Hematopoietic multipotent progenitor cell treated with erythropoietin and hydrocortisone succinate and interleukin-3 and kit ligand, for 8 days (in vitro differentiated cells): ENCODE results near the gene PAQR3.

Experiments used
- DNase-seq: peaks from one replicate; pipeline ENCODE4 v3.0.0-alpha.2; 2015

The PAQR3 gene, protein sequence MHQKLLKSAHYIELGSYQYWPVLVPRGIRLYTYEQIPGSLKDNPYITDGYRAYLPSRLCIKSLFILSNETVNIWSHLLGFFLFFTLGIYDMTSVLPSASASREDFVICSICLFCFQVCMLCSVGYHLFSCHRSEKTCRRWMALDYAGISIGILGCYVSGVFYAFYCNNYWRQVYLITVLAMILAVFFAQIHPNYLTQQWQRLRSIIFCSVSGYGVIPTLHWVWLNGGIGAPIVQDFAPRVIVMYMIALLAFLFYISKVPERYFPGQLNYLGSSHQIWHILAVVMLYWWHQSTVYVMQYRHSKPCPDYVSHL

DNA sequence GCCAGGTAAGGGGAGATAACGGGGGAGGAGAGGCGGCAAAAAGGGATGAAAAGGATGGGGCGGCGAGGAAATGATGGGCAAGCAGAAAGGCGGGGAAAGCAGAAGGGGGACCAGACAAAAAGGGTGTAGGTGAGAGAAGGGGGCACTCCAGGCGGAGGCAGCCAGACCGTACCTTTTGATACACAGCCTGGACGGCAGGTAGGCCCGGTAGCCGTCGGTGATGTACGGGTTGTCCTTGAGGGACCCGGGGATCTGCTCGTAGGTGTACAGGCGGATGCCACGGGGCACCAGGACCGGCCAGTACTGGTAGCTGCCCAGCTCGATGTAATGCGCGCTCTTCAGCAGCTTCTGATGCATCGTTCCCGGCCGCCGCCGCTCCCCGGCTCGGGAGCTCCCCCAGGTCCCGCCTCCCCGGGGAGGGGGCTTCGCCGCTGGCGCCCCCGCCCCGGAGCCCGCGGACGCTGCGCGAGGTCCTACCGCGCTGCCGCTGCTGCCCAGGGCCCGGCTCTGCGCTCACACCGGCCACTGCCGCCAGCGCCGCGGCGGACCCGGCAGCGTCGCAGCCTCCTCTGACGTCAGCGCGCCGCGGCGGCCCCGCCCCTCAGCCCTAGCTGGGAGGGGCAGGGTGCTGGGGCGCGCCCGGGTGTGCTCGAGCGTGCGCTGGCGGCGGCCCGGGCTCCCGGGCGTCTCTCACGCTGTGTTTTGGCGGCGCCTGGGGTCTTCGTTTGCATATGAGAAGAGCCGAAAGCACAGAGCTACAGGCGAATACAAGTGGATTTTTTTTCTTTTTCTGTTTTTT lies at the start of gene PAQR3:
PAQR3 (minus strand) TSS at position 571 of the 799 bp plus-strand sequence; CDS start at position 357, 214 bp downstream.
- peak; percentile 83 for DNase-seq

DNA sequence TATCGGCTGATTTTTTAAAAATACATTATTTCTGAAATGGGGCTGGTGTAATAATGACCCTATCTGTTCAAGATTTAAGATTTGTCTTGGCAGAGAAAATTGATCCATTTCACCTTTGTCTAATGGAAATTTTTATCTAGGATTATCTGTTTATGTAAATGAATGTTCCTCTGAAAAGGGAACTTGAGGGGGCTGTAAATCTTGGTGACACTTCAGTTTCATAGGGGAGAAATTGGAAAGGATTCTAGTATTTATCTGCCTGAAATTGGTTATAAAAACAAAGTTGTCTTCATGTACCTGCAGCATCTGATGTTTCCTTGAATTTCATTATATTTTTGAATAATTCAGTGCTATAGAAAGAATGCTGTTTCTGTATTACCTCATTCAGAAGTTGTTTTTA lies 48.4 kb upstream of the PAQR3 start:
- DNase-seq, result no peak

DNA sequence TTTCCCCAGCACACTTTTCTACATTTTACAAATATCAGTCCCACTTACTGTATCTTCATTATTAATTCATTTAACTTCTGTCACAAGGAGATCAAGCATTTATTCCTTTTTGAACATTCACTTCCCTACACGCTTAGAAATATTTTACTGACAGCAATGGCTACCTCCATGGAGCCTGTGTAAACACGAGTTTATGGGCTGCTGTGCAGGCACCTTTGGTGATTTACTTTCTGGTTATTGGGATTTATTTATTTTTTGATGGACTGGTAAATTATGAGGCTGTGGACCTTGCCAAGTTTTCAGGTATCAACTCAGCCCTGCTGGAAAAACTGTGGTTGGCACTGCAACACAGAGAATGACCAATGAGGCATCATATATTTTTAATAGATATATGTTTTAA lies 45.4 kb upstream of the PAQR3 start:
- no peak for DNase-seq

DNA sequence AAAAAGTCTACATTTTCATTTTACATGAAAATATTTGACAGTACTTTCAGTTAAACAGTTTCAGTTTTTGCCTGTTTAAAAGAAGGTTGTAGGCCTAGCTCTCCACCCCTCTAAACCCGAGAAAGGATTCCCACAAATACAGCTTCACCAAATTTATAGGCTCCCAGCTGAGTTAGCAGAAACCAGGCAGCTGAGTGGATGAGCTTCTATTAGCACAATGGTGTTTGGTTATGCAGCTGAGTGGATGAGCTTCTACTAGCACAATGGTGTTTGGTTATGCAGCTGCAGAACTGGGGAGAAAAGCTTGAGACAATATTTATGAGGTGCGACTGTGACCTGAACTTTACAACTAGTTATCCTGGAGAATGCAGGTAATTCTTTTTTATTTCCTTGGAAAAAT lies 36.6 kb upstream of the PAQR3 start:
- no peak for DNase-seq

DNA sequence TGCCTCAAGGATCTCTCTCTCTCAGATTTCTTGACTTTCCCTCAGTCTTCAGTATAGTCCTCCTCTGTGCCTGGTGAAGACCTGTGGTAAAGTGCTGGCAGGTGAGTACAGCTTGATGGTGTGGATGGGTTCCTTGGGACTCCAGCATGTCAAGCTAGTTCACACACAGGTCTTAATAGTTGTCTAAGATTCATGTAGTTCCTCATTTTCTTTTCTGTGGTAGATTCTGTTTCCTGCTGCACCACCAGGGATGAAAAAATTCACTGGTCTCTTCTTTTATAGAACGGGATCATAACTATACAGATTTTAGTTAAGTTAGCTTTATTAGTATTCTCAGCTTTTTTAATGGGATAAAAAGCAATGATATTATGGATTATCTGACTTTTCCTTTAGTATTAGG lies 32.5 kb upstream of the PAQR3 start:
- no peak for DNase-seq

DNA sequence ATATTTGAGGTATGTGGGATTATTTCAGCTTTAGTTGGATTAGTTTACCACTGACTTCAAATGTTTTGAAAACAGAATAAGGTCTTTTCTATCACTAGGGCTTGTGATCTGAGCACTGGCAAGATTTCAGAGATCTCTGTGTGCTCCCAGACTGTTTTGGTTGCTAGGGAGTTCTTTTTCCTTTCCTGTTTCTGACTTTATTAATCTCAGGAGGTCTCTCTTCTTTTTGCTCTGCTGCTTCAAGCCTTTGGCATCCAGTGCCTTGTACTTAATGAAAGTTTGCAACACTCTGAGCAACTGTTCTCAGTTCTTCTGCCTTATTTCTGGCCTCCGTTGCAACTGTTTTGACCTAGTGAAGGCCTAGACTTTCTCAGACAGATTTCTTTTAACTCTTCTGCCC lies 32.1 kb upstream of the PAQR3 start:
- no peak for DNase-seq

DNA sequence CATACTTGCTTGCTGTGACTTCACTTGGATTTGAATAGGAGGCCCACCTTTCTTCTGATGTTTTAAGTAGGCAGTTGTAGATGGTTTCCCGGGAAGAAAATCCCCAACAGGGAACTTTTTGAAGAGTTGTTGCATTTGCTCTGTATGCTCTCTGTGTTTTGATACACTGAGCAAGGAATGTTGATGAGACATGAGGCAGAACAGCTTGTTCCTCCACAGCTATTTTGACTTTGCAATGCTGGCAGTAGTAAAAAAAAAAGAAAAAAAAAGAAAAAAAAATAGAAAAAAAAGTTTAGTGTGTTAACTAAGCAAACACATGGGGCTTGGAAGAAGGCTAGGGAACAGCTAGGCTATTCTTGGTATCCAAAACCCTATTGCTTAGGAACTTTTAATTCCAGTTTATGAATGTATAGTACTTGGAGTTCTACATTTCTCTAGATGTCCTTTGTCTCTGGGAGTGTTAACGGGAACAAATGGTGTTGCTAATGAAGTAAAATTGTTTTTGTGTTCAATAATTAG lies 23.4 kb upstream of the PAQR3 start:
- DNase-seq, result no peak

DNA sequence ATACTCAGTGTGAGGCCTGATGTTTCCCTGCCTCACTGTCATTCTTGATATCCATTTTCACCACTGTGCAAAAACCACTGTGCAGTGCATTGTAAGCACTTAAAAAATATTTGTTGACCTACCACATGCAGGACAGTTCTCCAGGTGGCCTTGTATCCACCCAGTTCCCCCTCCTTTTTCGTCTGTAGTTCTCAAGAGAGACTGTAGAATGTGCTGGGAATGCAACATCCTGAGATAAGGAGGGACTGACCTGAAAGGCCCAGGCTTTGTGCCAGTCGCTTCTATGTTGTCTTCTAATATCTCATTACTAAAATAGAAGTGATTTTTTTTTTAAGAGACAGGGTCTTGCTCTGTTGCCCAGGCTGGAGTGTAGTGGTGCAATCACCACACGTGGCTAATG lies 21.7 kb upstream of the PAQR3 start:
- DNase-seq, result no peak

DNA sequence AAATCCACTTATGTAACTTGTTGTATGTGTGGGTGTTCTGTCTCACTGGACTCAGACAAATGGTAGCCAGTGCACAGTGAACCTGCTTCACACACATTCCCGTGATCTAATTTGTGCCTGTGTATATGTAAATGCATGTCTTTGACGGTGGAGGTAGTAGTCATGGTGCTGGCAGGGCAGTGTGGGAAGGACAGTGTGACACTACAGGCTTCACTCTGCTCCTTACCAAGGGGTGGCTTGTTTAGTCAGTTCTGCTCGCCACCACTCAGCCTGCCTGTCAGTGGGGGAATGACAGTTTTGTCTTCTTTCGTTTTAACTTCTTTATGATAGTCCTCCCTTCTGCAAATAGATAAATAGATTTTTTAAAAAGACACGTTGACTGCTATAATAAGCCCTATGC lies 17.7 kb upstream of the PAQR3 start:
- DNase-seq, result no peak

DNA sequence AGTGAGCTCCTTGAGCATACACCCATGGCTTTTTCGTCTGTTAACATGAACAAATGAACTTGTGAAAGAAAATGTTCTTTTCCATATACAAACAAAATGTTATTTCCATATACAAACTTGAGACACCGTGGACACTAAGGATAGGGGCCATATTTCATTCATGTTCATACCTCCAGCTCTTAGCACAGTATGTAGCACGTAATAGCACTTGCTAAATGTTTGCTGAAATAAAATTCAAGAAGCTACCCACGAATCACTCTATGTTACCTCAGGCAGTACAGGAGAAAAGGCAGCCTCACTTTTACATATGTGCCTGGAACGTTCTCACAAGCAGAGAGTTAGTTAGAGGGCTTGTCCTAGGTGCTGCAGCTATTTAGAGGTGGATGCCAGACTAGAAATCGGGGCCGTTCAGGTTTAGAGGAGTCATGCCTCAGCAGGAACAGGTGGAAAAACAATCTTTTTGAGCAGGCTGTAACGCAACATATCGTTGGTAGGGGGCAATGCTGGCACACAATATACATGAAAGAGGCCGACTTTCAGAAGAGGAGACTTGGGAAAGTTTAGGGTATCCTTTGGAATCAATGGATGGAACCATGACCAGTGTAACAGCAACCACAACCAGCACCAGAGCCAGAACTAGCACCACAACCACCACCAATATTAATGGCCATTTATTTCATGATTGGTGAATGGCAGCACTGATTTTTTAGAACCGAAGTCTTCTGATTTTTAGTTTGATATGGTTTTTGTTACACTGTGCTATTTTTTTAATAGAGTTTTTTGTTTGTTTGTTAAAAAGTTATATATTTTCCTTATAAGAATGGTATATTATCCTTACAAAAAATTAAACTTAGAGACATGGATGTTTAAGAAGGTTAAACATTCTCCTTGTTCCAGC lies 14.8 kb upstream of the PAQR3 start:
- DNase-seq, result peak; percentile 24

DNA sequence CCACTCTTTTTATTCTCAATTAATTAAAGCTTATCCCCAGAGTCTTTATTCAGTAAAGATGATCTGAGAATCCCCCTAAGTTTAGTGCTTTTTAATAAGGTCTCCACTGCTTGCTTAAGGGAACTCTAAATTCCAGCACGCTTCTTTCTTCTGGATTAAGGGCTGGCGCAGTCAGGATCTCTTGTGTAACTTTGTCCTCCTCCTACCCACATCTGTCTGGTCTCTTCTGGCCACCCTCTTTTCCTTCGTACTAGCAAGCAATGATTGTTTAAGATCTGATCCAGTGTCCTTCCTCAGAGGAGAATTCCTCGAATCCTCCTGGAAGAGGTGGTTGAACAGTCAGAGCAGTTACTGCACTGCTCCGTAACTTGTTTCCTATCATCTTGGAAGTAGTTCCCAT lies 14.0 kb upstream of the PAQR3 start:
- no peak for DNase-seq

DNA sequence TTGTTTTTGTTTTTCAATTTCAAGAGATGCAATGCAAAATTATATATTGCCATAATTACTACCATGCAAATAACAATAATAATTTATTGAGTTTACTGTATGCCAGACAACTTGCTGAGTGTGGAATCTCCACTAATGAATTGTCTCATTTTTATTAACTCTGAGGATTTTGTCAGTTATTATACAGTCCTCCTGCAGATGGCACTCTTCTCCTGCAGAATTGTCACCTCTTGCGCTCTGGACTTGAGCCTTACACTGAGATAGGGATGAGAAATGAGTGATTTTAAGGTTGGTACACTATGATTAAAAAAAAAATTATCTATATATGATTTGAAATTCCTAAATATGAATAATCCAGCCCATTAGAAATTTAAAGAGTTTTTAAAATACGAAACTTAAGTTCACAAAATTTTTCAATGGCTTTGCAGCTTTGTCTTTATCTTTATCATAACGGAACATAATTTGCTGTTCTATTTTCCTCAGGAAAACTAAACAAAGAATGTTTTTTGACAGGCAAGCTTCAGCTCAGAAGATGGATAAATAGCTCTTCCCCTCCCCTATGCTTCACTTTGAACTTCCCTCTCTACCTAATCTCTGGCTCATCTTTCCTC lies 12.7 kb upstream of the PAQR3 start:
- DNase-seq, result peak; percentile 71

DNA sequence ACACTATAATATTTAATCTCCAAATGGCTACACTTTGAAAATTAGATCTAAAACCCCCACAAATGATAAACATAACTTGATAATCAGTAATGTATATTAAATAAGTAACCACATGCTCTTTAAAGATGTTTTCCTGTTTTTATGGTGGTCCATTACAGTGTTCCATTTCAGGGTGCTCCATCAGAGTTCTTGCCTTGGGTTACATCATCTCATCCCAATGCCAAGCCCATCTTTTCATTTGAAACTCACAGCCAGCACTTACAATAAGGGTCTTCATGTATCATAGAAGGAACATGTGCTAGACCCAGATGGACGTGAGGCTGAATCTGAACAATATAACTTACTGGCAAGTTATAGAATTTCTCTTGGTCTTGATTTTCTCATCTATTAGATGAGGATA lies 10.5 kb upstream of the PAQR3 start:
- no peak for DNase-seq

DNA sequence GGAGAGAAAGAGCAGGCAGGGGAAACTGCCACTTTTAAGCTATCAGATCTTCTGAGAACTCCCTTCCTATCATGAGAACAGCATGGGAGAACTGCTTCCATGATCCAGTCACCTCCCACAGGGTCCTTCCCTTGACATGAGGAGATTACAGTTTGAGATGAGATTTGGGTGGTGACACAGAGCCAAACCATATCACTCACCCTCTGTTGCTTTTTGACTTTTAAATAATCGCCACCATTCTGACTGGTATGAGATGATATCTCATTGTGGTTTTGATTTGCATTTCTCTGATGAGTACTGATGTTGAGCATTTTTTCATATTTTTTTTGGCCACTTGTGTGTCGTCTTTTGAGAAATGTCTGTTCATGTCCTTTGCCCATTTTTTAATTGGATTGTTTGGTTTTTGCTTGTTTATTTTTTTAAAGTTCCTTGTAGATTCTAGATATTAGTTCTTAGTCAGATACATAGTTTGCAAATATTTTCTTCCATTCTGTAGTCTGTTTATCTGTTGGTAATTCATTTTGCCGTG lies 6.5 kb upstream of the PAQR3 start:
- DNase-seq, result peak; percentile 10

DNA sequence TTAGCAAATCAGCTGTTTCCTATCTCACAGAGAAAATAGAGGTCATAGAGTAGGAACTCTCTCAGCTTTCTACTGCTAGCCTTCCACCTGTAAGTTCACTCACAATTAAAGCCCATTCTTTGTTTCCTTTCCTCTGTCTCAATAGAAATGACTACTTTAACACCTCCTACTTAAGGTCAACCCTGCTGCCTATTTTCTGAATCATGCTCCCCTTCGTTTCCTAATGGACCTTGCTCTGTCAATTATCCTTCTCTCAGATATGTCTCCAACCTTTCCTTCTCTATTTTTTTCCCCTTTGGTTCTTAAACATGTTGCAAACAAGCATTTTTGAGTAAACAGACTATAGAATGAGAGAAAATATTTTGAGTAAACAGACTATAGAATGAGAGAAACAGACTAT lies 5.1 kb upstream of the PAQR3 start:
- DNase-seq, result no peak

DNA sequence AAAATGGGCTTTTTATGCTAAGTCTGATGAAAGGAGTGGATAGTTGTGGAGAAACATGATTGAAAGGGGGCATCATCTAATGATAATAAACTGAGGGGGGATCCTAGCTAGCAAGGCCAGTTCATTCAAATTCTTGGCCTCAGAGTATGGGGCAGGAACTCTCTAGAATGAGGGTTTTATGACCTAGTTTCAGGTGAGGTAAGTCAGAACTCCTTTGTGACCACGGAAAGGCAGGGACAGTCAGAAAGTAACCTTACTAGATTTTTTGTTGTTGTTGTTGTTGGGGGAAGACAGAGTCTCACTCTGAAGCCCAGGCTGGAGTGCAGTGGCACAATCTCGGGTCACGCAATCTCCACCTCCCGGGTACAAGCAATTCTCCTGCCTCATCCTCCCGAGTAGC lies 1.5 kb upstream of the PAQR3 start:
- DNase-seq, result no peak

DNA sequence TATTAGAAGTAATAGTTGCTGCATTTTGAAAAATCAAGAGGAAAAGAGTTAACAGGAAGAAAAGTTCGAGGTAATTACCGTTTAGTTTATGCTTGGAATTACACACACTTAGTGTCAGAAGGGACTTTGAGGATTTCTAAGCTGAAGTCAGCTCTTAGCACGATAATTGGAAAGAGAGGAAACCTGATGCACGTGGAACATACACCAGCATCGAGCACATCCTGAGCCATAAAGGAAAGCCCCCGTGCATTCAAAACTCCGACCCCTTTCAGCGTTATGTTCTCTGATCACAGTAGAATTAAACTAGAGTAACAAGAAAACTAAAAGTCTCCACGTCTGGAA lies 400 bp upstream of the PAQR3 start:
- DNase-seq, result no peak

DNA sequence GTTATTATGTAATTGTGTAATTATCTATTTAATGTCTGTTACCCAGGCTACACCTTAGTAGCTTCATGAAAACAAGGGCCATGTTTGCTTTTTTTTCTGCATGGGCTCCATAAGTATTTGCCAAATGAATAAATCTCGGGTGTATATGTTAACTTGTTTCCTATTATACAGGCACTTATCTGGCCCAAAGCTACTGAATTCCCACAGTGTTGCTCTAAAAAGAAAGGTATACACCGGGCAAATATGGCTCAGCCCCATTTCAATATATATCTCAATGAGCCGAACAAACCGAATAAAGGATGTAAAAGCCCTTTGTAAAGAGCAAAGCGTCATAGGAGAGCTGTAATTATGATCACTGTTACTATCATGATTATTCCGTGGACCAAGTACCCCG lies 767 bp downstream of the PAQR3 start:
- no peak for DNase-seq

DNA sequence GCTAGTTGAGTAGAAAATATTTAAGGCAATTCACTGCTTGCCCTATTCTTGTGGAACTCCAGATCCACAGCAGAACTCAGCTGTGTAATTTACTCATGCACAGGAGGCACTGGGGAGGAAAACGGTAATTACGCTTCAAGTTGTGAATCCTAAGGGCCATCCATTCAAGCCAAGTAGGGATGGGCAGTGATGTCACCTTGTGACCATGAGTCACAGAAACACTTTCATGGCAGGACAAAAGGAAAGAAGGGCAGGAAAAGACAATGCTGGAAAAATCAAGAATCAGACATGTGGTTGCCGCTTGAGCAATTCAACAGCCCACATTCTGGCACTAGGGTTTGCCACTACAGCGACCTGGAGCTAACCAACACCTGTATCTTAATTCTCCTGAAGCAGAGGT lies 1.4 kb downstream of the PAQR3 start:
- DNase-seq, result no peak

DNA sequence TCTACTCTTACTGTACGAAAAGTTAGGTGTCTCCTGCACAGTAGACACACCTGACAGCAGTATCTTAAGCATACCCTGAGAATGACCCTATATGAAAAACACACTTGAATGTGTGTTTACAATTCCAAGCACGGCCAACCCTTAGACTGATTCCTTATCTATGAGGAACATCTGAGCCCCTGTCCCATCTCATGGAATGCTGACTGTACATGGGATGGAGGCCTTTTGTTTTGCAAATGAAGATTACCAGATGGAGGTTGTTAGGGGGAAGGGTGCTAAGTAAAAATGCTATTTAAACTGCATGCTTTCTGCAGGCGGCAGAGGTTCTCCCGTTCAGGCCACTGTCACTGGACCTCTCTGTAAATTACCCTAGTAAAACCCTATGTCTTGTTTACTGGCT lies 2.2 kb downstream of the PAQR3 start:
- no peak for DNase-seq

DNA sequence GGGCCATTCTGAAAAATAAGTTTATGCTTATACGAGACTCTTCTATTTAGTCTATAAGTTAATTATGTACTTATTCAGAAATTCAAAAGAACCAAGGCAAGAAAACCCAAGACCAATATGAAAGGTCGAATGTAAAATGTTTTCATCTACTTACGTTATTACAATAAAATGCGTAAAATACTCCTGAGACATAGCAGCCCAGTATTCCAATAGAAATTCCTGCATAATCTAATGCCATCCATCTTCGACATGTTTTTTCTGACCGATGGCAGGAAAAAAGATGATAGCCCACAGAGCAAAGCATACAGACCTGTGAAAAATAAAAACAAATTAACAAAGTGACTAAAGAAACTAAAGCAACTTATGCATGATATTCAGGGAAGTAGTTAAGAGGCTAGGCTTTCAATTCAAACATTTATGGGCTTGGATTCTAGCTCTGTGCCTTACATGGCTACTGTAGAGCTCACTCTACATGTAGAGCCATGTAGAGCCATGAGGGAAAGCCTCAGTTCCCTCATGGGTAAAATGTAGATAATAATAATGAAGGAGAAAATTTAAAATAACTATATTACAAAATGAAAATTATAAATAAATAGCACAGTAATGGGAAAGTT lies 9.1 kb downstream of the PAQR3 start:
- no peak for DNase-seq

DNA sequence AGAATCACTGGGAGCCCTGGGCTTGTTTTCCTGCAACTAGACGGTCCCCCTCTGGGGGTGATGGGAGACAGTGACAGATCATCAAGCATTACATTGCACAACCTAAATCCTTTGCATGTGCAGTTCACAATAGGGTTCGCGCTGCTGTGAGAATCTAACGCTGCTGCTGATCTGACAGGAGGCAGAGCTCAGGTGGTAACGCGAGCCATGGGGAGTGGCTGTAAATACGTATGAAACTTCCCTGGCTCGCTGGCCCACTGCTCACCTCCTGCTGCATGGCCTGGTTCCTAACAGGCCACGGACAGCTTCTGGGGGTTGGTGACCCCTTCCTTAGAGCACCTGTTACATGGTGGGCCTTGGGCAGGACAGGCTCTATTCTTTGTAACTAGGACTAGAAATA lies 10.4 kb downstream of the PAQR3 start:
- no peak for DNase-seq
